HG03354 (cell line): ENCODE data around the gene MAP3K2.

Experiments used
- ATAC-seq: cut with Tn5 transposase; IDR thresholded peaks from one replicate; pipeline ENCODE4 v1.9.1; 2021; ENCODE audit warnings: mild to moderate bottlenecking; ENCODE audit not compliant: unreplicated experiment, poor library complexity, severe bottlenecking

The MAP3K2 gene

GRCh38 chr2:127314193-127314988, 73.4 kb downstream of the MAP3K2 start:
- ATAC-seq: no peak

GRCh38 chr2:127313406-127313805, 74.4 kb downstream of the MAP3K2 start:
- ATAC-seq: peak; percentile 98

- no peak for ATAC-seq
Observed at GRCh38 chr2:127310980-127311379, 76.8 kb downstream of the MAP3K2 start.

- no peak for ATAC-seq
Observed at GRCh38 chr2:127309468-127309867, 78.3 kb downstream of the MAP3K2 start.

GRCh38 chr2:127308586-127309138, 79.1 kb downstream of the MAP3K2 start:
- ATAC-seq: no peak

- ATAC-seq: no peak
Observed at GRCh38 chr2:127305990-127306585, 81.7 kb downstream of the MAP3K2 start.

GRCh38 chr2:127302168-127302567, 85.6 kb downstream of the MAP3K2 start:
- no peak for ATAC-seq

GRCh38 chr2:127293748-127294562, 93.8 kb downstream of the MAP3K2 start, which contains the start of gene ERCC3:
Gene ERCC3, minus strand, starts transcription at chr2:127294144. Its CDS starts 63 bp downstream, at chr2:127294081.
- ATAC-seq: peak; percentile 99

GRCh38 chr2:127293386-127293747, 94.4 kb downstream of the MAP3K2 start:
- ATAC-seq: peak; percentile 14

GRCh38 chr2:127288274-127288673, 99.5 kb downstream of the MAP3K2 start:
- ATAC-seq: no peak

GRCh38 chr2:127283275-127283674, 104.5 kb downstream of the MAP3K2 start:
- no peak for ATAC-seq

- no peak for ATAC-seq
Observed at GRCh38 chr2:127280693-127281092, 107.1 kb downstream of the MAP3K2 start.

- ATAC-seq: no peak
Observed at GRCh38 chr2:127279781-127280180, 108.0 kb downstream of the MAP3K2 start.

GRCh38 chr2:127278959-127279358, 108.8 kb downstream of the MAP3K2 start:
- ATAC-seq: no peak

- peak; percentile 74 for ATAC-seq
Observed at GRCh38 chr2:127277028-127277427, 110.7 kb downstream of the MAP3K2 start.

GRCh38 chr2:127275789-127276188, 112.0 kb downstream of the MAP3K2 start:
- ATAC-seq: no peak

- ATAC-seq: no peak
Observed at GRCh38 chr2:127275356-127275755, 112.4 kb downstream of the MAP3K2 start.

- no peak for ATAC-seq
Observed at GRCh38 chr2:127270663-127271062, 117.1 kb downstream of the MAP3K2 start.

- no peak for ATAC-seq
Observed at GRCh38 chr2:127261804-127262406, 125.9 kb downstream of the MAP3K2 start.

GRCh38 chr2:127259355-127259754, 128.4 kb downstream of the MAP3K2 start:
- no peak for ATAC-seq
